H1 (cell line): Measurements from ENCODE around the gene CCDC92B. TPM values are rescaled to one million over a fixed set of nuclear protein-coding genes. Genes with fewer than 3 reads are reported as not detected.

Experiments used
- BCL11A ChIP-seq, 2 experiments: IDR thresholded peaks; one replicate each; pipeline ENCODE4 v1.6.1; 2011; ENCODE audit warnings: low read depth in 2 of 2, low read length in 2 of 2, mild to moderate bottlenecking in 2 of 2
- BRCA1 ChIP-seq: IDR thresholded peaks from 2 replicates; pipeline ENCODE4 v1.6.1; 2012; ENCODE audit warnings: low read depth, low read length, improper control_type of control experiment
- CREB1 ChIP-seq: IDR thresholded peaks from 2 replicates; pipeline ENCODE4 v1.6.1; 2012; ENCODE audit warnings: inconsistent platforms
- POU5F1 ChIP-seq: IDR thresholded peaks from 2 replicates; pipeline ENCODE4 v1.6.1; 2011; ENCODE audit warnings: low read depth, mild to moderate bottlenecking, low read length, moderate library complexity
- SAP30 ChIP-seq: fragments of 300-600 bp; sonication (generic); IDR thresholded peaks from 2 replicates; pipeline ENCODE4 v1.7.1; 2012; ENCODE audit warnings: low read length, moderate library complexity, mild to moderate bottlenecking, inconsistent platforms; ENCODE audit not compliant: insufficient read depth, insufficient replicate concordance
- polyA plus RNA-seq, 7 experiments: library from polyadenylated mRNA; depleted of rRNA in 3 of 7; stranded (reverse) in 5 of 7; unstranded in 2 of 7; fragments of >200 nt in 5 of 7; fragments of 200-250 nt in 2 of 7; gene quantifications; 1 replicate in 5 of 7; 2 replicates in 1 of 7; 4 replicates in 1 of 7; pipeline versions ENCODE4 v1.2.1 to v1.2.3, GENCODE V29; 2011 to 2013; ENCODE audit warnings: missing spikeins in 2 of 7, mixed read lengths in 2 of 7
- total RNA-seq: library from RNA; stranded (reverse); fragmentation: NEBNext Ultra II Directional; extraction: Animal tissue kit (Norgen Biotek cat#: 25700); gene quantifications from 2 replicates; pipeline ENCODE4 v1.2.1, GENCODE V29; 2021
- TF ChIP-seq, protein P1 (sequence below), 3 experiments: IDR thresholded peaks; 1 replicate in 2 of 3; 2 replicates in 1 of 3; pipeline versions ENCODE4 v1.5.1 to v1.6.1; 2011; ENCODE audit warnings: low read length in 3 of 3, mild to moderate bottlenecking in 3 of 3, inconsistent platforms in 2 of 3, low read depth in 1 of 3, moderate library complexity in 1 of 3; ENCODE audit not compliant: insufficient read depth in 1 of 3; ENCODE audit errors: control extremely low read depth in 1 of 3

Gene CCDC92B
- total and polyA plus RNA-seq, 2 of the 8 experiments (the other 6 are each of a cell fraction or from before 2014, with no cell fraction given): 5.5 to 12.1 TPM

DNA sequence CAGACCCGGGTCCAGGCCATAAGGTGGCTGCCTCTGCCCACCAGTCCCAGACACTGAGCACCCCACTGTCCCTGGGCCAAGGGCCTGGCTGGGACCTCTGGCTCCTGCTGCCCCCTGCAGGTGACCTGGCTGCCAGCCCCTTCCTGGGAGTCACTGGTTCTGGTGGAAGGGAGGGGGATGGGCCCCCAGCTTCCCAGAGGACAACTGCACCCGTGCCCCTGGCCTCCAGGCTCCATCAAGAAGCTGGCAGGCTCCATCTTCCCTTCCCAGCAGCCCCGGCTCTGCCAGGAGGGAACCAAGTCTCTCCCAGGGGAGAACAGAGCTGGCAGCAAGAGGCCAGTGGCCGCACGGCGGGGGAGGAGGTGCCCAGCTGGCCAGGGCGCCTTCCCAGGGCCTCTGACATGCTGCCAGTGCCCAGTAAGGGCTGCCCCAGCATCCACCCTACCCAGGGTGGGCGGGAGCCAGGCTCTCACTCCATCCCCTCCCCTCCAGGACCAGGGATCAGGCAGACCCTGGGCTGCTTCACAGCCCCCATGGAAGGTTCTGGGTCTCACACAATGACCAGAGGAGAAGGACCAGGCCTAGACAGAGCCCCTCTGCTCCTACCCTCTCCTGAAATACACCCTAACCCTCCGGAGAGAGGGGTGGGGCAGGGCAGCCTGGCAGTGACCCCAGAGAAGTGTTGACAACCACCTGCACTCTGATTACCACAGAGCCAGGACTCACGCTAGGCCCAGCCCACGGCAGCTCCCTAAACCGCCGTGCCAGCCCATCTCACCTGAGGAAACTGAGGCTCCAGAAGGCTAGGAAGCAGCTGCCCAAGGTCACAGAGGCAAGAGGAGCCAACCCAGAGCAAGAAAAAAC, 41.5 kb downstream of the CCDC92B start (continued):
- TF ChIP-seq, protein P1, sequence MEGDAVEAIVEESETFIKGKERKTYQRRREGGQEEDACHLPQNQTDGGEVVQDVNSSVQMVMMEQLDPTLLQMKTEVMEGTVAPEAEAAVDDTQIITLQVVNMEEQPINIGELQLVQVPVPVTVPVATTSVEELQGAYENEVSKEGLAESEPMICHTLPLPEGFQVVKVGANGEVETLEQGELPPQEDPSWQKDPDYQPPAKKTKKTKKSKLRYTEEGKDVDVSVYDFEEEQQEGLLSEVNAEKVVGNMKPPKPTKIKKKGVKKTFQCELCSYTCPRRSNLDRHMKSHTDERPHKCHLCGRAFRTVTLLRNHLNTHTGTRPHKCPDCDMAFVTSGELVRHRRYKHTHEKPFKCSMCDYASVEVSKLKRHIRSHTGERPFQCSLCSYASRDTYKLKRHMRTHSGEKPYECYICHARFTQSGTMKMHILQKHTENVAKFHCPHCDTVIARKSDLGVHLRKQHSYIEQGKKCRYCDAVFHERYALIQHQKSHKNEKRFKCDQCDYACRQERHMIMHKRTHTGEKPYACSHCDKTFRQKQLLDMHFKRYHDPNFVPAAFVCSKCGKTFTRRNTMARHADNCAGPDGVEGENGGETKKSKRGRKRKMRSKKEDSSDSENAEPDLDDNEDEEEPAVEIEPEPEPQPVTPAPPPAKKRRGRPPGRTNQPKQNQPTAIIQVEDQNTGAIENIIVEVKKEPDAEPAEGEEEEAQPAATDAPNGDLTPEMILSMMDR (IDR thresholded peaks at IDR 0.05; ENCODE audit: control extremely low read depth in 1 of 3, insufficient read depth in 1 of 3, low read depth in 1 of 3, low read length in 3 of 3): peak; percentile 77 to 87 (median 77)
- TF ChIP-seq BRCA1 (no peak), CREB1 (peak; percentile 38; the same call in 1 of the 2 replicates), POU5F1 (no peak), BCL11A (IDR thresholded peaks at IDR 0.05; ENCODE audit: low read depth in 2 of 2, low read length in 2 of 2) (no peak), SAP30 (no peak)
- TF ChIP-seq, all 59 proteins: peak for 6
